ENCODE data around the gene DCST2.

GRCh38 chr1:155050560-155051341, 17.2 kb upstream of the DCST2 start, which contains the start of gene ADAM15:
- TF ChIP-seq CTCF (IDR thresholded peaks at IDR 0.05) (peak; percentile 81 to 93 (median 90)), POLR2A (IDR thresholded peaks at IDR 0.05) (peak; percentile 6 to 59 (median 40))

Data from body of pancreas (tissue), 4 donors.